ENCODE results near the gene VHLL. TPM values are rescaled to one million over a fixed set of nuclear protein-coding genes. Genes with fewer than 3 reads are reported as not detected.

The VHLL gene
- polyA plus RNA-seq, 4 donors = not detected

GRCh38 chr1:156259805-156260204 lies 39.3 kb downstream of the VHLL start:
- no peak for DNase-seq (ENCODE audit: low read depth in 4 of 4, low spot score in 2 of 4)

- DNase-seq (ENCODE audit: low read depth in 4 of 4, low spot score in 2 of 4) = no peak
Observed at GRCh38 chr1:156258859-156259258, 40.2 kb downstream of the VHLL start.

GRCh38 chr1:156257711-156258110 lies 41.4 kb downstream of the VHLL start:
- DNase-seq (ENCODE audit: low read depth in 4 of 4, low spot score in 2 of 4) = no peak

- DNase-seq (ENCODE audit: low read depth in 4 of 4, low spot score in 2 of 4) = no peak
Observed at GRCh38 chr1:156253634-156254033, 45.5 kb downstream of the VHLL start.

GRCh38 chr1:156251527-156251926 lies 47.6 kb downstream of the VHLL start:
- DNase-seq (ENCODE audit: low read depth in 4 of 4, low spot score in 2 of 4) = no peak

- DNase-seq (ENCODE audit: low read depth in 4 of 4, low spot score in 2 of 4) = no peak
Observed at GRCh38 chr1:156249593-156249992, 49.5 kb downstream of the VHLL start.

Other genes starting within 250 kb of the VHLL start
- gene UBQLN4, start 245.5 kb downstream of the VHLL start, polyA plus RNA-seq (ENCODE audit: insufficient read length in 4 of 4) = 10 to 100 TPM; 46.9 to 61.7 (median 51.8) TPM
- gene LAMTOR2, start 244.5 kb downstream of the VHLL start, polyA plus RNA-seq (ENCODE audit: insufficient read length in 4 of 4) = 10 to 100 TPM; 53.9 to 67.9 (median 60.2) TPM
- gene RAB25, start 238.1 kb downstream of the VHLL start, polyA plus RNA-seq (ENCODE audit: insufficient read length in 4 of 4) = 10 to 100 TPM; 51.0 to 63.6 (median 55.5) TPM
- gene MEX3A, start 216.8 kb downstream of the VHLL start, polyA plus RNA-seq (ENCODE audit: insufficient read length in 4 of 4) = 10 to 100 TPM; 40.9 to 53.6 (median 46.9) TPM
- gene LMNA, start 184.6 kb downstream of the VHLL start, polyA plus RNA-seq (ENCODE audit: insufficient read length in 4 of 4) = 100 to 1,000 TPM in 3 of 4 donors, 10 to 100 TPM in 1; 81.2 to 114 (median 104) TPM
- 10 to 100 TPM; 18.3 to 24.5 (median 22.1) TPM for gene SEMA4A, start 145.7 kb downstream of the VHLL start, polyA plus RNA-seq (ENCODE audit: insufficient read length in 4 of 4)
- 10 to 100 TPM; 23.5 to 32.0 (median 28.6) TPM for gene SLC25A44, start 105.2 kb downstream of the VHLL start, polyA plus RNA-seq (ENCODE audit: insufficient read length in 4 of 4)
- gene PMF1, start 86.3 kb downstream of the VHLL start, polyA plus RNA-seq (ENCODE audit: insufficient read length in 4 of 4) = 100 to 1,000 TPM in 2 of 4 donors, 10 to 100 TPM in 2; 78.4 to 103 (median 97.6) TPM
- gene BGLAP, start 57.1 kb downstream of the VHLL start, polyA plus RNA-seq (ENCODE audit: insufficient read length in 4 of 4) = 1 to 10 TPM; 1.0 to 7.5 (median 4.3) TPM
- gene PAQR6, start 51.3 kb downstream of the VHLL start, polyA plus RNA-seq (ENCODE audit: insufficient read length in 4 of 4) = 1 to 10 TPM; 2.9 to 8.0 (median 4.9) TPM
- 10 to 100 TPM; 54.5 to 76.2 (median 62.1) TPM for gene SMG5, start 16.5 kb downstream of the VHLL start, polyA plus RNA-seq (ENCODE audit: insufficient read length in 4 of 4)
- gene TMEM79, start 15.0 kb downstream of the VHLL start, polyA plus RNA-seq (ENCODE audit: insufficient read length in 4 of 4) = 1 to 10 TPM; 4.8 to 8.2 (median 7.0) TPM
- 10 to 100 TPM; 54.6 to 73.3 (median 65.4) TPM for gene GLMP, start 3.6 kb downstream of the VHLL start, polyA plus RNA-seq (ENCODE audit: insufficient read length in 4 of 4)
- 100 to 1,000 TPM; 313 to 386 (median 330) TPM for gene CCT3, start 39.0 kb upstream of the VHLL start, polyA plus RNA-seq (ENCODE audit: insufficient read length in 4 of 4)
- gene TSACC, start 39.2 kb upstream of the VHLL start, polyA plus RNA-seq (ENCODE audit: insufficient read length in 4 of 4) = 1 to 10 TPM in 3 of 4 donors, under 1 TPM in 1; 0.57 to 2.3 (median 1.6) TPM
- gene RHBG, start 69.9 kb upstream of the VHLL start, polyA plus RNA-seq (ENCODE audit: insufficient read length in 4 of 4) = 10 to 100 TPM in 3 of 4 donors, 1 to 10 TPM in 1; 8.0 to 24.3 (median 17.0) TPM
- gene MEF2D, start 201.5 kb upstream of the VHLL start, polyA plus RNA-seq (ENCODE audit: insufficient read length in 4 of 4) = 10 to 100 TPM; 20.8 to 32.8 (median 24.3) TPM

Data from left renal cortex interstitium (tissue), 4 donors.